WTC11 (cell line): ENCODE results near the gene CLCN1.

Source experiments
- FOXJ3 ChIP-seq: sonication (generic); formaldehyde crosslinking; IDR thresholded peaks from 2 replicates; pipeline ENCODE4 v1.9.0; 2021; ENCODE audit warnings: missing genetic modification reagents, mild to moderate bottlenecking, borderline replicate concordance
- TF ChIP-seq, protein P1 (sequence below): sonication (generic); formaldehyde crosslinking; IDR thresholded peaks from 2 replicates; pipeline ENCODE4 v1.8.1; 2022; ENCODE audit warnings: low read depth, missing genetic modification reagents, borderline replicate concordance

GRCh38 chr7:143280160-143280559, 35.8 kb upstream of the CLCN1 start:
- no peak for TF ChIP-seq FOXJ3
- TF ChIP-seq, protein P1, sequence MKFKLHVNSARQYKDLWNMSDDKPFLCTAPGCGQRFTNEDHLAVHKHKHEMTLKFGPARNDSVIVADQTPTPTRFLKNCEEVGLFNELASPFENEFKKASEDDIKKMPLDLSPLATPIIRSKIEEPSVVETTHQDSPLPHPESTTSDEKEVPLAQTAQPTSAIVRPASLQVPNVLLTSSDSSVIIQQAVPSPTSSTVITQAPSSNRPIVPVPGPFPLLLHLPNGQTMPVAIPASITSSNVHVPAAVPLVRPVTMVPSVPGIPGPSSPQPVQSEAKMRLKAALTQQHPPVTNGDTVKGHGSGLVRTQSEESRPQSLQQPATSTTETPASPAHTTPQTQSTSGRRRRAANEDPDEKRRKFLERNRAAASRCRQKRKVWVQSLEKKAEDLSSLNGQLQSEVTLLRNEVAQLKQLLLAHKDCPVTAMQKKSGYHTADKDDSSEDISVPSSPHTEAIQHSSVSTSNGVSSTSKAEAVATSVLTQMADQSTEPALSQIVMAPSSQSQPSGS: no peak
